DOHH2 (cell line): ENCODE measurements around the gene ZRSR2.
A peak's percentile ranks its signal among the peaks of the same experiment; 100 is the strongest.

Experiments used
- H3F3A ChIP-seq: fragments of 200-600 bp; sonication (generic), shearing (Covaris generic); 2 replicates; pipeline ENCODE4 v1.6.0; 2016; ENCODE audit warnings: antibody characterized with exemption, mild to moderate bottlenecking; ENCODE audit not compliant: control insufficient read depth, insufficient read depth
- H3K27ac ChIP-seq: fragments of 200-600 bp; sonication (generic); 2 replicates; pipeline ENCODE4 v1.5.1; 2014; ENCODE audit warnings: low read depth, mild to moderate bottlenecking, low read length, moderate library complexity
- H3K27me3 ChIP-seq: fragments of 200-600 bp; sonication (generic); 2 replicates; pipeline ENCODE4 v1.6.1; 2014; ENCODE audit warnings: mild to moderate bottlenecking, low read length, mixed read lengths; ENCODE audit not compliant: control insufficient read depth
- H3K36me3 ChIP-seq: fragments of 200-600 bp; sonication (generic); 2 replicates; pipeline ENCODE4 v1.6.1; 2014; ENCODE audit warnings: mild to moderate bottlenecking, low read length, moderate library complexity, mixed read lengths; ENCODE audit not compliant: control insufficient read depth
- H3K4me1 ChIP-seq: fragments of 200-600 bp; sonication (generic); 2 replicates; pipeline ENCODE4 v1.6.1; 2014; ENCODE audit warnings: mild to moderate bottlenecking, low read length, mixed read lengths; ENCODE audit not compliant: control insufficient read depth
- H3K4me2 ChIP-seq: fragments of 200-600 bp; sonication (generic); 2 replicates; pipeline ENCODE4 v1.6.0; 2014; ENCODE audit warnings: mild to moderate bottlenecking, low read length, moderate library complexity
- H3K4me3 ChIP-seq: fragments of 200-600 bp; sonication (generic); 2 replicates; pipeline ENCODE4 v1.5.1; 2014; ENCODE audit warnings: mild to moderate bottlenecking, low read length, mixed read lengths
- H3K79me2 ChIP-seq: fragments of 200-600 bp; sonication (generic); 2 replicates; pipeline ENCODE4 v1.6.1; 2014; ENCODE audit warnings: mild to moderate bottlenecking, low read length, mixed read lengths; ENCODE audit not compliant: control insufficient read depth
- H3K9me2 ChIP-seq: fragments of 200-600 bp; sonication (generic); replicated peaks from 2 replicates; pipeline ENCODE4 v1.6.1; 2014; ENCODE audit warnings: mild to moderate bottlenecking, low read length, mixed read lengths; ENCODE audit not compliant: control insufficient read depth
- H3K9me3 ChIP-seq: fragments of 200-600 bp; sonication (generic); 2 replicates; pipeline ENCODE4 v1.6.1; 2014; ENCODE audit warnings: antibody characterized with exemption, low read length, mixed read lengths; ENCODE audit not compliant: control insufficient read depth, insufficient read depth
- H4K20me1 ChIP-seq: fragments of 200-600 bp; sonication (generic); 2 replicates; pipeline ENCODE4 v1.6.0; 2014; ENCODE audit warnings: low read depth, mild to moderate bottlenecking, antibody characterized with exemption, low read length, moderate library complexity; ENCODE audit not compliant: control insufficient read depth, insufficient read depth
- EZH2phosphoT487 ChIP-seq: fragments of 200-600 bp; sonication (generic); IDR thresholded peaks from 2 replicates; pipeline ENCODE4 v1.6.1; 2017; ENCODE audit warnings: borderline replicate concordance, mild to moderate bottlenecking, antibody characterized with exemption, low read length, moderate library complexity, mixed read lengths
- TF ChIP-seq, protein P1 (sequence below): fragments of 200-600 bp; sonication (generic); IDR thresholded peaks from one replicate; pipeline ENCODE4 v1.5.1; 2014; ENCODE audit warnings: antibody characterized with exemption, mild to moderate bottlenecking, low read depth, low read length; ENCODE audit not compliant: poor library complexity, severe bottlenecking

Gene ZRSR2

DNA sequence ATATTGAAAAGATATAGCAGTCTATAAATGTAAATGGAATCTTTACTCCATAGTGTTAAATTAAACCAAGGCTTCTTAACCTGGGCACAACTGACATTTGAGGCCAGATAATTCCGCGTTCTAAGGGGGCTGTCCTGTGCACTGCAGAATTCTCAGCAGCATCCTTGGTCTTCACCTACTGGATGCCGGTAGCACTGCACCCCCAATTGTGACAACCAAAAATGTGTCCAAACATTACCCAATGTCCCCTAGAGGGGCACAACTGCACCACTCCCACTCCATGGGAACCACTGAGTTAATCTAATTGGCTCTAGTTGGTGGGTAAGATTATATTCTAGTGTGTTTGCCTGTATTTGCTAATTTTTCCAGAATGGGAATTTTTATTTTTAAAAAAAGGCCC, 47.7 kb downstream of the ZRSR2 start:
- Histone ChIP-seq H3K9me3 (no peaks in the 10 kb centered on the region), H3K4me2 (no peak overlapping the region), H4K20me1 (no peaks in the 10 kb centered on the region), H3K79me2 (no peaks in the 10 kb centered on the region), H3K4me3 (no peak overlapping the region), H3K9me2 (no peaks in the 10 kb centered on the region), H3K4me1 (no peaks in the 10 kb centered on the region), H3F3A (no peaks in the 10 kb centered on the region), H3K36me3 (peaks cover 27% of the 10 kb centered on the region), H3K27ac (no peak overlapping the region), H3K27me3 (no peaks in the 10 kb centered on the region)
- TF ChIP-seq, protein P1, sequence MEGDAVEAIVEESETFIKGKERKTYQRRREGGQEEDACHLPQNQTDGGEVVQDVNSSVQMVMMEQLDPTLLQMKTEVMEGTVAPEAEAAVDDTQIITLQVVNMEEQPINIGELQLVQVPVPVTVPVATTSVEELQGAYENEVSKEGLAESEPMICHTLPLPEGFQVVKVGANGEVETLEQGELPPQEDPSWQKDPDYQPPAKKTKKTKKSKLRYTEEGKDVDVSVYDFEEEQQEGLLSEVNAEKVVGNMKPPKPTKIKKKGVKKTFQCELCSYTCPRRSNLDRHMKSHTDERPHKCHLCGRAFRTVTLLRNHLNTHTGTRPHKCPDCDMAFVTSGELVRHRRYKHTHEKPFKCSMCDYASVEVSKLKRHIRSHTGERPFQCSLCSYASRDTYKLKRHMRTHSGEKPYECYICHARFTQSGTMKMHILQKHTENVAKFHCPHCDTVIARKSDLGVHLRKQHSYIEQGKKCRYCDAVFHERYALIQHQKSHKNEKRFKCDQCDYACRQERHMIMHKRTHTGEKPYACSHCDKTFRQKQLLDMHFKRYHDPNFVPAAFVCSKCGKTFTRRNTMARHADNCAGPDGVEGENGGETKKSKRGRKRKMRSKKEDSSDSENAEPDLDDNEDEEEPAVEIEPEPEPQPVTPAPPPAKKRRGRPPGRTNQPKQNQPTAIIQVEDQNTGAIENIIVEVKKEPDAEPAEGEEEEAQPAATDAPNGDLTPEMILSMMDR = peak; percentile 18
- no peak for TF ChIP-seq EZH2phosphoT487

DNA sequence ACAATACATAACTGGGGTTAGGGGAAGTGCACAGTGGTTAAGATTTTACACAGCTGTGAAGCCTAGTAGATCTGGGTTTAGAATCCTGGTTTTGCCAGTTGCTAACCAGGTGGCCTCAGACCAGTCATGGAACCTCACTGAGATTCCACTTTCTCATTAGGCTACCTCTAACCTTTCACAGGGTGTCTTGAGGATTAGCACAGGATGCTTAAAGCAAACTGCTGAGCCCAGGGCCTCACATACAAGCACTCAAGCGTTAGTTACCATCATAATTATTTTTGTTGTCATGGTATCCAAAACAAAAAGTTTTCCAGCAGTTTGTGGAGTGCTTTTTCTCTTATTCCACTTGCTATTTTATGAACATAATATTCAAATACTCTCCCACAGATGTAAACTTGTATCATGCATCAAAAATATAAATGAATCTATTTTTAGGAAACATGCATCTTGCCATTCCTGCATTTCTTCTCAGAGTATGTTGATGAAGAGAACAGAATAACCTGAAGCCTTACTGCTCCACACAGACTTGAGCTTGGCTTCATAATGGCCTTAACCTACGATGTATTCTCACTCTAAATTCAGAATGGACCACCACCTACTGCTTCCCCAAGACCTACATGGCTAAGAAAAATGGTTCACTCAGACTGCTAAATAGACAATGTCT, 51.7 kb downstream of the ZRSR2 start:
- Histone ChIP-seq H3K9me3 (no peaks in the 10 kb centered on the region), H3F3A (no peaks in the 10 kb centered on the region), H3K9me2 (no peaks in the 10 kb centered on the region), H3K4me1 (no peaks in the 10 kb centered on the region), H3K27me3 (no peaks in the 10 kb centered on the region), H3K79me2 (no peaks in the 10 kb centered on the region; the same call in 1 of the 2 replicates), H3K4me3 (no peak overlapping the region), H4K20me1 (no peaks in the 10 kb centered on the region), H3K36me3 (peaks cover 45% of the 10 kb centered on the region), H3K27ac (no peak overlapping the region), H3K4me2 (no peak overlapping the region)
- TF ChIP-seq, protein P1 = no peak
- no peak for TF ChIP-seq EZH2phosphoT487

DNA sequence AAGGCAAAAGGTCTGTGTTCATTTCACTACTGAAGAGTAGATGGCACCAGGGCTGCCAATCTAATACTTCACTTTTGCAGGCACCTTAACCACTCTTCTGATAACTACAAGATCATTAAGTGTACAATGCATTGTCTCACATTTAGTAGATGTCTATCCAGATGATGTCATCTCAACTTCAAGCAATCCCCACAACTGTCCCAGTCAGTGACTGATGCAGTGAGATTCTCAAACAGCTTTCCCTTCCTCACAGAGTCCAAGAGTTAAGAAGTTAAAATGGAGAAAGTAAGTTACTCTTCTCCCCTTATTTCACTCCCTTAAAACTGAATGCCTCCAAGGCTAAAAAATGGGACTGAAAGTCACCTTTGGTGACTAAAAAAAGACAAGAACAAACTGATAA, 53.7 kb downstream of the ZRSR2 start:
- no peaks in the 10 kb centered on the region for H3K27me3 ChIP-seq
- H3K9me3 ChIP-seq = no peaks in the 10 kb centered on the region
- no peak overlapping the region for H3K27ac ChIP-seq
- no peaks in the 10 kb centered on the region for H4K20me1 ChIP-seq
- no peaks in the 10 kb centered on the region; the same call in 1 of the 2 replicates for H3K79me2 ChIP-seq
- TF ChIP-seq EZH2phosphoT487 = no peak
- TF ChIP-seq, protein P1 = no peak
- H3K4me1 ChIP-seq = no peaks in the 10 kb centered on the region
- H3F3A ChIP-seq = no peaks in the 10 kb centered on the region
- H3K36me3 ChIP-seq = peaks cover 60% of the 10 kb centered on the region
- no peak overlapping the region for H3K4me3 ChIP-seq
- no peaks in the 10 kb centered on the region for H3K9me2 ChIP-seq
- H3K4me2 ChIP-seq = no peak overlapping the region
